AG20443 (cell line): ENCODE results near the gene DNAJA1.
"Not testable (repeated sequence)": the region's sequence is repeated elsewhere in the genome, so short reads cannot be mapped to it uniquely, and the experiment has no call there.

Experiments used
- DNase-seq: peaks from one replicate; pipeline ENCODE4 v3.0.0; 2012; ENCODE audit warnings: low spot score, mixed read lengths

The DNAJA1 gene

DNA sequence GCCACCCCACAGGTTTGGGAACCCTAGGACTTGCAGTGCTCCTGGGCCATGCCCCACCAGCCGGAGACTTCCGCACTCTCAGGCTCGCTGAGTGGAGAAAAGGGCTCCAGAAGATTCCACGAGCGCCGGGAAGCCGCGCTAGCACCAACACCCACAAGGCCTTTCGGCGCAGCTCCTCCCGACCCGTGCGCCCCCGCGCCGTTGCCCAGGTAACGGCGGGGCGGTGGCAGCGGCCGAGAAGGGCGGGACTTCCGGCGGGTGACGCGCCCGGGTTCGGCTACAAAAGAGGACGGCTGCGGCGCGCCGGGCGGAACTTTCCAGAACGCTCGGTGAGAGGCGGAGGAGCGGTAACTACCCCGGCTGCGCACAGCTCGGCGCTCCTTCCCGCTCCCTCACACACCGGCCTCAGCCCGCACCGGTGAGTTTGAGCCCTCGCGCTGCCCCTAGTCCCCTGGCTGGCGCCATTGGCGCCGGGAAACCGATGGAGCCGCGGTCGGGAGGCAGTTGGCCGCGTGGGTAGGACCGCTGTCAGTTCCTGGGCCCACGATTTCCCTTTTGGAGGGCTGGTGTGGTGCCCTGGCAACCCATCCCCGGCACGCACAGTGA is at the start of gene DNAJA1:
TSS of gene DNAJA1 (plus strand) at position 308 of the 606 bp plus-strand sequence. CDS start 1,212 bp downstream, outside the sequence.
- DNase-seq: peak; percentile 98

DNA sequence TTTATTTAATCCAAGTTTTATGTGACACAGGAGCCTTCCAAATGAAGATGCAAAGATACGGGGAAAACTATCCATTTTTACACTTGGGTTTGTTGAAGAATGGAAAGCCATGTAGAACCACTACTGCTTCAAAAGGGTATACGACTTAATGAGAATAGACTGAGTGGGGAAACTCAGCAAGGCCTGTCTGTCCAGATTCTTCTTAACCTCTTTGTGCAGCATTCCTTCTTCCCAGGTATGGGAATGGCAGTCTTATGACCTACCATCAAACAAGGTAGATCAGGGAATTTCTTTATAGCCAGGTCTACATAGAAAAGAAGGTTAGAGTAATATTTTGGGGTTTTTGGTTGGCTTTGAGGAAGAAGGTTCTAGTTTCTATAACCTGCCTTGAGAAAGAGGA is 47.0 kb upstream of the DNAJA1 start:
- no peak for DNase-seq

DNA sequence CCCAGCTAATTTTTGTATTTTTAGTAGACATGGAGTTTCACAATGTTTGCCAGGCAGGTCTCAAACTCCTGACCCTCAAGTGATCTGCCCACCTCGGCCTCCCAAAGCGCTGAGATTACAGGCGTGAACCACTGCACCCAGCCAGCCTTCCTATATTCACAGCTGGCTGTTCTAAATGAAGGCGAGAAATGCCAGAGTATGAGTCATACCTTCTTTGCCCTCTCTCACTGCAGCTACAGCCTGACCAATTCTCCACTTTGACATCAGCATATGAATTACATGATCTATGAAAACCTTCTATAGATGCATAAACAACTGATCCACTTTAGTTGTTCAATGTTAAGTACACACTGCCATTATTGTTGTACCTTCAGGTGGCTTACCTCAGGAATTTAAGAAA is 38.1 kb upstream of the DNAJA1 start:
- no peak for DNase-seq

DNA sequence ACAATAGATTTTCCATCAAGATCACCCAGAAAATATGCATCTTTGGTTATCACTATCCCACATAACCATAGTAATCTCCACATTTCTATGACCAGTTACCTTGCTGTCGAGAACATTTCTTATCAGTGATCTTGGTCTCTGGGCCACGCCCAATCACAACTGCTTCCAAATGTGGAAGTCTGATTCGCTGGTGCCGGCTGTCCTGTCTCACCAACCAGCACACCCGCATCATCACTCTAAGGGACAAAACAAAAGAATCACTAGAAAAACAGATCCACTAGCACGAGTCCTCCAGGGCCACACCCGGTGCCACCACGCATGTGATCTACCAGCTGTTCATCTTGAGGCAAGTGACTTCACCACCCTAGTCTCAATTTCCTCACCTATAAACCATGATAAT is 35.4 kb upstream of the DNAJA1 start:
- DNase-seq: no peak

DNA sequence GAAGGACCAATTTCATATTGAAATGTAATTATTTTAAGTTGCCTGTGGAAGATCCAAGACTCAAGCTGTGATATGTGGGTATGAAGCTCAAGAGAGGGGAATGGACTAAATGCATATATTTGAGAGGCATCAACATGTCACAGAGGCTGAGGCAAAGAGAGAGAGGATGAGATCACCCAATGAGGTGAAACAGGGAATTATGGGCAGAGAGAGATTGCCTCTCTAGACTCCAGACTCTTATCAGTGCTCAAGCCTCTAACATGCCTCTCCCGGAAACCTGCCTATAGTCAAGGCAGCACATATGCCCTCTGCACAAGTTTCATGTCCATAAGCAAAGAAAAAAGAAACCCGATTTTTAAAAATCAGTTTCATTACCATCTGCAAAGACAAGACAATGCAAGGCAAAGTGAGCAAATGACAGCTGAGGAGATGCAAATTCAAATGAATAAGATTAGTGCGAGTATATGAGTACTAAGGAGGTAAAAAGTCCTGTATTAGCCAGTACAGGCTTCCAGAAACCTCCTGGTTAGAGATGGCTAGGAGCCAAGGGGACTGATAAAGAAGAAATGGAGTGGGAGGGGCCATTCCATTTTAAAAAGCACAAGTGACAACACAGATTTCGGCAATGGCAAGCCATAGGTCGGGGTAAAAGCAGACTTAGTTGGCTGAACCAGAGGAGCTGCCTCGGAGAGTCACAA is 33.0 kb upstream of the DNAJA1 start:
- no peak for DNase-seq

DNA sequence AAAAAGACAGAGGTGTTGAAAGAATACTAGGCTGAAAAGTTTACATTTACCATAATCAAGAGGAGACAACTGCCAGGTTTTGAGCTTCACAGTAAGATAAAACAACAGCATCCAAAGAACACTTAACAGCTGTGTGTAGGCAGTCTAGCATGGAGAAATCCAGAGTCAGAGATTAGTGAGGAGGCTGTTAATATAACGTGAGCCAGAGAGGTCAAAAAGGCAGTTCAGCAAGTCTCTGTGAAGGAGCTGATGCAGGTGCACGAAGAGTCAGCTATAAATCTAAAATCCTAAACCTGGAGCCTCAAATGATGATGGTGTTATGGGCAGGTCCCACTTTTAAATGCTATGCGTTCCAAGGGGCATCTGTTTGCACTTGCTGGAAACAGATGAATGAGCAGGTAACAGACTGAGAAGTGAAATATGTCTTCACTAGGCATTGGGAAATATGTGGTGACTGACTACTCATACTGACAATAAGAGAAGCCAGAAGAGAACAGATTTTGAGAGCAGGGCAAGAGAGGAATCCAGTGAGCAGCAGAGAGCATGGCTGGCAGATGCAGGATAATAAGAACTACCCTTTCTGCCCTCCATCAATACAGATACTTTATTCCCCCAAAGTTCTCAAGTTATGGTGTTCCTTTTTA is 32.4 kb upstream of the DNAJA1 start:
- DNase-seq: no peak

DNA sequence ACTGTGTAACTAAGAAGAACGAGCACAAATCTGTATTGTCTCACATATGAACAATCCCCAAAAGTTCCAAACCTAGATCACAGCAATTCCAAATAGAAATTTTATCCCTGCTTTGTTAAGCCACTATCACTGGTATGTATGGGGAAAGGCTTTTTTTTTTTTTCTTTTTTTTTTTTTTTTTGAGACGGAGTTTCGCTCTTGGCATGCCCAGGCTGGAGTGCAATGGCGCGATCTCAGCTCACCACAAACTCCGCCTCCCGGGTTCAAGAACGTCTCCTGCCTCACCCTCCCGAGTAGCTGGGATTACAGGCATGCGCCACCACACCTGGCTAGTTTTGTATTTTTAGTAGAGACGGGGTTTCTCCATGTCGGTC is 24.4 kb upstream of the DNAJA1 start:
- DNase-seq: peak; percentile 16

DNA sequence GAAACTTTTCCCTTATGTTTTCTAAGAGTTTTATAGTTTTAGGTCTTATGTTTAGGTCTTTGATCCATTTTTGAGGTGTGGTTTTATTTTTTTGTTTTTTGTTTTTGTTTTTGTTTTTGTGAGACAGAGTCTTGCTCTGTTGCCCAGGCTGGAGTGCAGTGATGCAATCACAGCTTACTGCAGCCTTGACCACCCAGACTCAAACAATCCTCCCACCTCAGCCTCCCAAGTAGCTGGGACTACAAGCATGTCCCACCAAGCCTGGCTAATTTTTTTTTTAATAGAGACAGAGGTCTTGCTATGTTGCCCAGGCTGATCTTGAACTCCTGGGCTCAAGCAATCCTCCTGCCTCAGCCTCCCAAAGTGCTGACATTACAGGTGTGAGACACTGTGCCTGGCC is 19.7 kb upstream of the DNAJA1 start:
- not testable (repeated sequence) for DNase-seq

DNA sequence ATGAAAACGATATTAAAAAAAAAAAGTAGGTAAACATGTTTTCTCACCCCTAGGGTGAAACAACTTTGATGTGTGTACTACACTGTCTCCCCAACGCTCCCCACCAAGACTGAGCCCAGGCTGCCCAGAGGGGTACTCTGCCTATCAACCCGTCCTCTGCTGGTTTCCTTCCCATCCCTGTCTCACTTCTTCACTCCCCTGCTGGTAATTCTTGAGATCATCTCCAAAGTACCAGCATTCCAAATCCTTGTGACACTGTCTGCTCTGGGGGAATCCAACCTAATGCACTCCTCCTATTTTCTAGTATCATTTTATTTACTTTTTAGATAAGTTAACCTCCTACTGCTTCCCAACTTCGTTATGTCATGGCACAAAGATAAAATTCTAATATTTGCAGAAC is 17.3 kb upstream of the DNAJA1 start:
- no peak for DNase-seq

DNA sequence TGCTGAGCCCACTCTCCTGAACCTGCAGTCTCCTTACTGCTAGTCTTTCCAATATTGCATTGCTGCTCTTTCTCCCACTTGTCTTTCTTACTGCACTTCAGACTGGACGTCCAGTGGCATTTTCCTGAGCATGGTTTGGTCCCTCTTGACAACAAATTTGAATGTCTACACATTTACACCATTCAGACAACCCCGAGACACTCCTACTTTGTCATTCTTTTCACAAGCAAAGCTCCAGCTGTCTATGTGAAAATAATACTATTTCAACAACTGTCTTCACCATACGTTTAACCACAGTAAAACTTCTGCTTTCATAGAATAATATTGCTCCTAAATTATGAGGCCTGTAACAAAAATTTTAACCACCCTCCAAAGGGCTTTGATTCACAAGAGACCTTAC is 13.2 kb upstream of the DNAJA1 start:
- DNase-seq: no peak

DNA sequence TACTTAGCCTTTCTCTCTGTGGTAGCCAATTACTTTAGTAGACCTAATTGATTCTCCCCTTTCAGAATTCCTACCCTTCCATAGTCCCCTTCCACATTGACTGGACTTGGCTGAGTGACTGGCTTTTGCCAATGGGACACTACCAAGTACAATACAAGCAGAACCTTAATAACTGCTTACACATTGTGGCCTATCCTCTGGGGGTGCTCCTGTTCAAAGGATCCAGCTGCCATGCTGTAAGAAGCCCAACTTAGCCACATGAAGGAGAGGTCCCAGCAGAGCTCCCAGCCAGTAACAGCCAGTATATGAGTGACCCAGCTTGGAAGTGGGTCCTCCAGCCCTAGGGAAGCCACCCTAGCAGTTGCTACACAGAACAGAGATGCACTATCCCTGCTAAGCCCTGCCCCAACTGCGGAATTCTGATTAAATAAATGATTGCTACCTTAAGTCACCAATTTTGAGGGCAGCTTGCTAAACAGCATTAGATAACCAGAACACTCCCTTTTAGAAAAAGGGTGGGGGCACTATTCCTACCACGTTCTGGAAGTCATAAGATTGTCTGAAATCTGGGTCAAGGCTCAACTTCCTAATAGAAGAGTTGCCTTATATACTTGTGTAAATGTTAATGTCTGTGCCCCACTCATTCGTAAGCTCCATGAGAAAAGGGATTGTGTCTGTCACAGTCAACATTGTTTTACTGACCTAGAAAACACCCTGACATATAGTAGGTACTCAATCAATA is 12.6 kb upstream of the DNAJA1 start:
- DNase-seq: no peak

DNA sequence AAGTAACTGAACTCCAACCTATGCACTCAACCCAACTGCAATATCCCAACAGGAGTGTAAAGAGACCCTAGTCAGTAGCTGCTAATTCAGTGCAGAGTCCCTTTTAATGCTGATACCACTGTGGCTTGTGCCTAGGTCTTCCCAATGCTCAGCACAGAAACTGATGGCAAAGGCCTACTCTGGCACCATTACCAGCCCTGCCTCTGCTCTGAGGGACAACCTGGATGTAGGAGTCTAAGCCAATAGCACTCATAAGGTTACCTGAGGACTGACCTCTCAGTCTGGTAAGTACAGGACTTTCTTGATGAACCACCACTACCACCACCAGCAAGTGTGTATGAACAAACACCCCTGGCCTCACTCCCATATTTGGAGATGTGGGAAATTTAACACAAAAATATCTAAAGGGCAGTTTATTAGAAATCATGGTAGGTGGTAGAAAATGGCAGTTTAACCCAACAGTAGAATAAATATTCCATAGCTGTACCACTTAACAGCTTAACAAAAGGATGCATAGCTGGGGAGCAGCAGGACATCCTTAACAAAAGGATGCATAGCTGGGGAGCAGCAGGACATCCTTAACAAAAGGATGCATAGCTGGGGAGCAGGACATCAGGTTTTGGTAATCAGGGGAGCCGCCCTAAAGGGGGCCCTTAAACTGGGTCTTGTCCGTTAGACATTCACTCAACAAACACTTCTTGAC is 11.0 kb upstream of the DNAJA1 start:
- no peak for DNase-seq

DNA sequence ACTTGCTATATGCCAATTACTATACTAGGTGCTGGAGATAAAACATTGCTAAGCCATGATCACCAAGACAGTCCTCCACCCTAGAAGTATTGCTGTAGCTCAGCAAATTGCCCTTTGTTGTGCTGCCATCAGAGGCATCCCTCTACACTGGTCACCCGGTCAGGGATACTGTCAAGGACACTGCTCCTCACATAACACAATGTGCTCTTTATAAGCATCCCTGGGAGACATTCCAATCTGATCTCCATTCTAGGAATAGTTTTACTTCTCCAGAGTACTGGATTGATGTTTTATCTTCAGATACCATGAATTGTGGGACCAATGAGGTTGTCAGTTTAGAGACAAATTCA is 10.4 kb upstream of the DNAJA1 start:
- no peak for DNase-seq

DNA sequence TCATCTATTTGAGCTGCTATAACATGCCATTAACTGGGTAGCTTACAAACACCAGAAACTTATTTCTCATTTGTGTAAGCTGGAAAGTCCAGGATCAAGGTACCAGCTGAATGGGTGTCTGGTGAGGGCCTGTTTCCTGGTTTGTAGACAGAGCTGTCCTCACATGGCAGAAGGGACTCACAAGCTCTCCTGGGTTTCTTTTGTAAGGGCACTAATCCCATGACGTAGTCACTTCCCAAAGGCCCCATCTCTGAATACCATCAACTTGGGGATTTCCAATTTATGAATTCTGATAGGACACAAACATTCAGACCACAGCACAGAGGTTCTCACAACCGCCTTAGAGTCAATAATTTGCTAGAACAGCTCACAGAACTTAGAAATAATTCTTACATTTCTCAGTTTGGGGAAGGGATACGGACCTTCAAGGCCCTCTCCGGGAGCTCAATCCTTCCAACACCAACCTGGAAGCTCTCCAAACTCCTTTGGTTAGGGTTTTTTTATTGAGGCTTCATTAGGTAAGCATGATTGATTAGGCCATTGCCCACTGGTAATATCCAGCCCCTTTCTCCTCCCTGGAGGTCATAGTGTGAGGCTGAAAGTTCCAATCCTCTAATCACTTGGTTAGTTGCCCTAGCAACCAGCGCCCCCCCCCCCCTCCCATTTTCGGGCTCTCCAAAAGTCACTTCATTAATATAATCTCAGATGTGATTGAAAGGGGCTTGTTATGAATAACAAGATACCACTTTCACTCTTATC is 7.6 kb upstream of the DNAJA1 start:
- DNase-seq: no peak

DNA sequence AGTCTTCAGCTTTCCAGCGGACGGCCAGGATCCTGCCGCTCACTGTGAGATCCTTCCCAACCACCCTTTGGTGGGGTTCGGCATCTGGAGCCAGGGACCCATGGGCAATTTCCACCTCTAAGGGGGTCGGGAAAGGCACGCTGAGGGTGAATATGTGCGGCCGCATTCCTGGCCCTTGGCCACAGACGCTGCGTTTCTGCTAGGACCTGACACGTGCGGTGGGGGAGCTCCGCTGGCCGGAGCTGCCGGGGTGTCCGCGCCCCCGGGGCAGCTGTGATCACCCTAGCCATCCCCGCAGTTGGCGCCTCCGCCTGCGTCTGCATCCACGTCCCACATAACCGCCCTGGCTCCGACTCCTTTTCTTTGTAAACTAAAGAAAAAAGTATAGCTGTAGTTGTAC is 5.3 kb upstream of the DNAJA1 start:
- no peak for DNase-seq

DNA sequence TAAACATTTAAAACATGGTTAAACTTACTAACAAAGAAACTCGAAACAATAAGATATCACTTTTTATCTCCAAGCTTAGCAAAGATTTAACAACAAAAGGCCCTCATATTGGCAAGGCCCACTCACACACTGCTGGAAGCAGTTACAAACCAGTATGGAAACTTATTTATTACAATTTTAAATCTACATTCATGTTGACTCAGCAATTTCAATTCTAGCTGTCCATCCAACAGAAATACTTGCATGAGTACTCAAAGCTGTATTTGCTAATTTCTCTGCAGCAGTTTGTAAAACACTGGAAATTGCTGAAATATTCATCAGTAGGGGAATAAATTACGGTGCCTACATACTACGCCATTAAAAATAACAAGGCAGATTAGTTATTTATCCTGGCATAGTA is 2.8 kb upstream of the DNAJA1 start:
- no peak for DNase-seq

DNA sequence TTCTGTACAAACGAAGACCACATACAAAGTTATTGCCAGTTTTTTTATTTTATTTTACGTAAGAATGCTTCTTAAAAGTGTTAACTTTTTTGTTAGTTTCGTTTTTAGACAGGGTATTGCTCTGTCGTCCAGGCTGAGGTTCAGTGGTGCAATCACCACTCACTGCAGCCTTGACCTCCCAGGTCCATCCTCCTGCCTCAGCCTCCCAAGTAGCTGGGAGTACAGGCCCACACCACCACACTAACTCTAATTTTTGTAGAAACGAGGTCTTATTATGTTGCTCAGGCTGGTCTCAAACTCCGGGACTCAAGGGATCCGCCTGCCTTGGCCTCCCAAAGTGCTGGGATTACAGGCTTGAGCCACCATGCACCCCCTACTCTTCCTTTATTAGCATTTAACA is 2.3 kb upstream of the DNAJA1 start:
- DNase-seq: no peak

DNA sequence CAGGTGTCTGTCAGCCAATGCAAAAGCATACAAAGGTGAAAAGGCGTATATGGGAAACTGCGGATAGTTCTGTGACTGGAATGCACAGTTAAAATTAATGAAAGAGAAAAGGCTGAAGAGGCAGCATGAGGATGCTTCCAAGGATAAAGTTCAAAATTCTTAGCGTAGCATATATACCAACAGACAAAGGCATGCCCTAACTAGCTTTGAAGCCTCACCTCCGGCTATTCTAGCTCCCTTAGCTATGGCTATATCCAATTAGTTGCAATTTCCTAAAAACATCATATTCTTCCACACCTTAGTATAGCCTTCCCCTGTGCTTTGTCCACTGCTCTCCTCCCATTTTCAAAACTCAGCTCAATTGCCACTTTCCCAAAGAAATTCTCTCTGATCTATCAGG is 1.4 kb upstream of the DNAJA1 start:
- no peak for DNase-seq

DNA sequence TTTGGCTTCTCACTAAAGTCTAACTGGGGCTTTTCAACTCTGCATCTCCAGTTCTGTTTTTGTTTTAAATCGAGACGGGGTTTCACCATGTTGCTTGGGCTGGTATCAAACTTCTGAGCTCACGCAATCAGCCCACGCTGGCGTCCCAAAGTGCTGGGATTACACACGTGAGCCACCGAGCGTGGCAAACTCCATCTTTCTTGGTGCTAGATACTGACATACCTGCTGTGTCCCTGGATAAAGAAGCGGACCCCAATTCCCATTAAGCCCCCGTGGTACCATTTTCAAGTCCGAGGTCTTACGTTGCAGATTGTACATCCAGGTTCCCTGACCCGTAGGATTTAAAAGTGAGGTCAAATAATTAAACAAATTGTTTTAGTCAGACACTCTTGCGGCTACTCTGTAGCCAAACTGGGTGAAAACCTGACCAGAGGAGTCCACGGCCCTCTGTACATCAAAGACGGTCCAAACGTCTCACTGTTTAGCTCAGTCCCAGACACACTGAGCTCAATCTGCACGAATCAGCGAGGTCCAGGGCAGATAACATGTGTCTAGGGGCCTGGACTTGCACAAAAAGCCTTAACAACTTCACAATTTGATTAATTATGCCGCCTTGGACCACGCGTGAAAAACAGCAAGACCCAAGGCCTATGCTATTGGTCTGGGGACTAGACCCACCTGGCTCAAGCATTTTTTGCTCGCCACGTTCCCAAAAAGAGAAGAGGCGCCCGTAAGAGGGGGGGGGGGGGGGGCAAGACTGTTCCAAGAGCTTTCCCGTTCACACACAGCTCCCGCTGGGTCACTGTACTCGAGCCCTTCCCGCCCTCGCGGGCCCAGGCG is 727 bp upstream of the DNAJA1 start:
- DNase-seq: no peak

DNA sequence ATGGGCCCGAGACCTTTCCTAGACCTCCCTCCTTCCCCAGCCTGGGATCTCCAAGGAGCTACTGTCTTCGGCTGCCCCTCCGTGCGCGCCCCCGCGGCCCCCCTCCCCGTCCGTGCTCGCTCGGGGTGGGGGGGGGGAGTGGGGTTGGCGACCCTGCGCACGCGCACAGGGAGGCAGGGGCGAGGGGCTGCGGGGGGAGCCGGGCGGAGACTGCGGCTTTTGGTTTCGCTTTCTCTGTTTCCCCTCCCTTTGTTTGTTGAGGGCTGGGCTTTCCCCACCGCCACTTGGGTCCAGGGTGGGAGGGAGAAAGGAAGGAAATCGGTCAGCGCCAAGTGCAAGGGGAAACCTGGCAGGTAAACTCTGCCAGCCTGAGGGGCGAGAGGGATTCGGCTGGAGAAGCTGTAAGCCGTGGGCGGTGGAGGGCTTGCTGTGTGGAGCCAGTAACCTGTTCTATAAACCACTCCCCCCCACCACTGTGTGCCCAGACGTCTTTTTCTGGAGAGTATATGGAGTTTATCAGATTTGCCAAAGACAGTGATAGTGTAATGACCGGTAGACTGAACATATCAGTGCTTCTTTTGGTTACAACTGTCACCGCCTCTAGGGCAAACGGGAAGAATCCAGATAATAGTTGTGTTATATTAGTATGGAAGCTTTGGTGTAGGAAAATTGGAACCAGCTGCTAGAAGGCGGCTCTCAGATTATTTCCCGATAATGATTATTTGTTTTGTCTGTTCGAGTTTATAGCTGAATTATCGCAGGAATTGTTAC is 684 bp downstream of the DNAJA1 start:
- DNase-seq: peak; percentile 69
